OCI-LY7 (cell line): ENCODE measurements around the gene PHACTR4. TPM values are rescaled to one million over a fixed set of nuclear protein-coding genes. Genes with fewer than 3 reads are reported as not detected.
"Not testable (repeated sequence)": the region's sequence is repeated elsewhere in the genome, so short reads cannot be mapped to it uniquely, and the experiment has no call there.

Experiments used
- BruUV-seq: library from RNA; stranded (reverse); fragments of 400-500 nt; replicated peaks from 2 replicates; lab custom pipeline; 2021; lab: Mats Ljungman, UMichigan
- CTCF ChIA-PET: fragments of 300-600 bp; sonication (Branson Sonifier 250); formaldehyde crosslinking; loops from one replicate; lab custom pipeline; 2022; ENCODE audit warnings: antibody characterized with exemption; ENCODE audit not compliant: unreplicated experiment; lab: Charles Lee
- POLR2A ChIA-PET: fragments of 300-600 bp; sonication (Branson Sonifier 250); formaldehyde crosslinking; loops from one replicate; lab custom pipeline; 2022; ENCODE audit warnings: antibody characterized with exemption; lab: Charles Lee
- DNase-seq: peaks from one replicate; pipeline ENCODE4 v3.0.0-alpha.2; 2015; ENCODE audit warnings: low spot score
- H2AFZ ChIP-seq: fragments of 200-600 bp; sonication (generic), shearing (Covaris generic); 2 replicates; pipeline ENCODE4 v1.6.1; 2014; ENCODE audit warnings: mild to moderate bottlenecking, antibody characterized with exemption, low read length, moderate library complexity
- H3K27ac ChIP-seq: fragments of 200-600 bp; sonication (generic); 2 replicates; pipeline ENCODE4 v1.5.1; 2014; ENCODE audit warnings: mixed run types, low read depth, mild to moderate bottlenecking, moderate library complexity, low read length, inconsistent platforms; ENCODE audit not compliant: poor library complexity, severe bottlenecking
- H3K36me3 ChIP-seq: fragments of 200-600 bp; sonication (generic); 2 replicates; pipeline ENCODE4 v1.6.1; 2014; ENCODE audit warnings: mild to moderate bottlenecking, antibody characterized with exemption, low read length, moderate library complexity, mixed read lengths; ENCODE audit not compliant: insufficient read depth
- H3K4me1 ChIP-seq: fragments of 200-600 bp; sonication (generic); 2 replicates; pipeline ENCODE4 v1.5.1; 2014; ENCODE audit warnings: mild to moderate bottlenecking, low read length; ENCODE audit not compliant: insufficient read depth, poor library complexity, severe bottlenecking
- H3K4me2 ChIP-seq: fragments of 200-600 bp; sonication (generic); 2 replicates; pipeline ENCODE4 v1.6.1; 2014; ENCODE audit warnings: mild to moderate bottlenecking, low read length
- H3K4me3 ChIP-seq: fragments of 200-600 bp; sonication (generic); 2 replicates; pipeline ENCODE4 v1.5.1; 2014; ENCODE audit warnings: mild to moderate bottlenecking, low read depth, low read length; ENCODE audit not compliant: poor library complexity, severe bottlenecking
- H3K79me2 ChIP-seq: fragments of 200-600 bp; sonication (generic); 2 replicates; pipeline ENCODE4 v1.6.1; 2016; ENCODE audit warnings: low read depth, mild to moderate bottlenecking, low read length, moderate library complexity, mixed read lengths; ENCODE audit not compliant: insufficient read depth
- H3K9me2 ChIP-seq: fragments of 200-600 bp; sonication (generic); 2 replicates; pipeline ENCODE4 v1.6.1; 2016; ENCODE audit warnings: mild to moderate bottlenecking, low read length, mixed read lengths; ENCODE audit not compliant: insufficient read depth
- H3K9me3 ChIP-seq: fragments of 200-600 bp; sonication (generic); 2 replicates; pipeline ENCODE4 v1.6.1; 2014; ENCODE audit warnings: mild to moderate bottlenecking, mixed run types, low read length, mixed read lengths
- H4K20me1 ChIP-seq: fragments of 200-600 bp; sonication (generic); 2 replicates; pipeline ENCODE4 v1.6.1; 2014; ENCODE audit warnings: mild to moderate bottlenecking, antibody characterized with exemption, low read length, moderate library complexity, mixed read lengths; ENCODE audit not compliant: insufficient read depth
- EZH2phosphoT487 ChIP-seq: fragments of 200-600 bp; sonication (generic); IDR thresholded peaks from 2 replicates; pipeline ENCODE4 v1.6.1; 2018; ENCODE audit warnings: low read depth, borderline replicate concordance, mild to moderate bottlenecking, mixed run types, antibody characterized with exemption, low read length, moderate library complexity, mixed read lengths
- intact Hi-C: fragments of 100-400 bp; cut with micrococcal nuclease; formaldehyde crosslinking; loops from one replicate; pipeline ENCODE4 v1.10.0; 2022; ENCODE audit not compliant: unreplicated experiment
- total RNA-seq, 2 experiments: library from RNA; depleted of rRNA in 1 of 2; stranded (reverse); fragments of >200 nt in 1 of 2; shearing (Covaris generic) in 1 of 2; gene quantifications; 2 replicates each; pipeline ENCODE4 v1.2.3, GENCODE V29; 2014 to 2022
- TF ChIP-seq, protein P1 (sequence below): fragments of 200-600 bp; sonication (generic); conservative IDR thresholded peaks from 2 replicates; pipeline ENCODE4 v1.5.1; 2014; ENCODE audit warnings: mild to moderate bottlenecking, antibody characterized with exemption, low read length, moderate library complexity, mixed read lengths

The PHACTR4 gene
- total RNA-seq, 2 experiments from 2014 or later = 17.8 to 44.9 TPM

DNA sequence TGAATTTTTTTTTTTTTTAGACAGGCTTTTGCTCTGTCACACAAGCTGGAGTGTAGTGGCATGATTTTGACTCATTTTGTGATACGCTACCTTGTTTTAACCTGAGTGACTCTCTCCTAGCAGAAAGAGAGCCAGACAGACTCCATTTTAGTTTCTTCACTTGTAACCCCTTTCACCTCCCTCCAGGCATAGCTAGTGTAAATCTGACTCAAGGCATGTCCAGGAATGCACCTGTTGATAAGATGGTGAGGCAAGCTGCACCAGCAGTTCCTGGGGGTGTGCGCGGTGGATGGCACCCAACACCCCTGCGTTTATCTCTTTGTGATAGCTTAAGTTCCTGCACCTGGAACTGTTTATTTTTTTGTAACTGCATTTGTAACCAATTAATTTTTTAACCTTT is 4.7 kb upstream of the PHACTR4 start:
- Histone ChIP-seq H3K9me2 (no peaks in the 10 kb centered on the region), H3K36me3 (no peaks in the 10 kb centered on the region), H4K20me1 (no peaks in the 10 kb centered on the region), H3K27ac (no peak overlapping the region), H3K9me3 (no peaks in the 10 kb centered on the region), H2AFZ (no peak overlapping the region), H3K4me3 (no peak overlapping the region), H3K79me2 (no peaks in the 10 kb centered on the region), H3K4me1 (peaks cover 7% of the 10 kb centered on the region), H3K4me2 (no peak overlapping the region)
- TF ChIP-seq, protein P1, sequence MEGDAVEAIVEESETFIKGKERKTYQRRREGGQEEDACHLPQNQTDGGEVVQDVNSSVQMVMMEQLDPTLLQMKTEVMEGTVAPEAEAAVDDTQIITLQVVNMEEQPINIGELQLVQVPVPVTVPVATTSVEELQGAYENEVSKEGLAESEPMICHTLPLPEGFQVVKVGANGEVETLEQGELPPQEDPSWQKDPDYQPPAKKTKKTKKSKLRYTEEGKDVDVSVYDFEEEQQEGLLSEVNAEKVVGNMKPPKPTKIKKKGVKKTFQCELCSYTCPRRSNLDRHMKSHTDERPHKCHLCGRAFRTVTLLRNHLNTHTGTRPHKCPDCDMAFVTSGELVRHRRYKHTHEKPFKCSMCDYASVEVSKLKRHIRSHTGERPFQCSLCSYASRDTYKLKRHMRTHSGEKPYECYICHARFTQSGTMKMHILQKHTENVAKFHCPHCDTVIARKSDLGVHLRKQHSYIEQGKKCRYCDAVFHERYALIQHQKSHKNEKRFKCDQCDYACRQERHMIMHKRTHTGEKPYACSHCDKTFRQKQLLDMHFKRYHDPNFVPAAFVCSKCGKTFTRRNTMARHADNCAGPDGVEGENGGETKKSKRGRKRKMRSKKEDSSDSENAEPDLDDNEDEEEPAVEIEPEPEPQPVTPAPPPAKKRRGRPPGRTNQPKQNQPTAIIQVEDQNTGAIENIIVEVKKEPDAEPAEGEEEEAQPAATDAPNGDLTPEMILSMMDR = no peak
- TF ChIP-seq EZH2phosphoT487 = no peak
- POLR2A ChIA-PET = interaction anchor here (0.6 to 0.8 kb wide), 3 partner anchors 11 to 305 kb away, joined by 3 to 5 read pairs (median 3); no protein-coding TSS in a partner anchor
- intact Hi-C loops = no loop called here
- CTCF ChIA-PET = no interaction called here
- no peak for DNase-seq
- no TSS peak for BruUV-seq

DNA sequence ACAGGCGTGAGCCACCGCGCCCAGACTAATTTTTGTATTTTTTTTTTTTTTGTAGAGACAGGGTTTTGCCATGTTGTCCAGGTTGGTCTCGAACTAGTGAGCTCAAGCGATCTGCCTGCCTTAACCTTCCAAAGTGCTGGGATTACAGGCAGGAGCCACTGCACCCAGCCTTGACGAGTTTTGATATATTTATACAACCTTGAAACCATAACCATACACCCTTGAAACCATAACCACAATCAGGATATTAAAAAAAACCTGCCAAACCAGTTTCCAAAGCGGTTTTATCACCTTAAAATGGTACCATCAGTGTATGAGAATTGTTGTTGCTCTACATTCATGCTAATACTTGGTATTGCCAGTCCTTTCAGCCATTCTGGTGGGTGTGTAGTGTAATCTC is 3.7 kb upstream of the PHACTR4 start:
- Histone ChIP-seq H3K79me2 (peaks cover 9% of the 10 kb centered on the region; the same call in 1 of the 2 replicates), H2AFZ (peak overlapping the region; percentile 11; the same call in 1 of the 2 replicates), H3K4me3 (no peak overlapping the region), H3K27ac (no peak overlapping the region), H3K9me3 (no peaks in the 10 kb centered on the region), H3K4me2 (no peak overlapping the region), H3K4me1 (peaks cover 13% of the 10 kb centered on the region), H4K20me1 (no peaks in the 10 kb centered on the region), H3K36me3 (no peaks in the 10 kb centered on the region), H3K9me2 (no peaks in the 10 kb centered on the region)
- no peak for TF ChIP-seq EZH2phosphoT487
- TF ChIP-seq, protein P1 = no peak
- intact Hi-C loops = no loop called here
- no TSS peak for BruUV-seq
- DNase-seq = no peak
- ChIA-PET POLR2A (interaction anchor here (0.7 kb wide), 2 partner anchors 48 to 301 kb away, joined by 3 to 4 read pairs; no protein-coding TSS in a partner anchor), CTCF (no interaction called here)

DNA sequence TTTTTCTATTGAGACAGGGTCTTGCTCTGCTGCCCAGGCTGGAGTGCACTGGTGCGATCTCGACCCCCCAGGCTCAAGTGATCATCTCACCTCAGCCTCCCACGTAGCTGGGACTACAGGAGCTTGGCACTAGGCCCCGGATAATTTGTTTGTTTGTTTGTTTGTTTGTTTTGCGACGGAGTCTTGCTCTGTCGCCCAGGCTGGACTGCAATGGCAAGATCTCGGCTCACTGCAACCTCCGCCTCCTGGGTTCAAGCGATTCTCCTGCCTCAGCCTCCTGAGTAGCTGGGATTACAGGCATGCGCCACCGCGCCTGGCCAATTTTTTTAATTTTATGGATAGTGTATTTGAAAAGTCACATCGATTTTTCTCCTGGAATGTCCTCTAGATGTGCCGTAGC is 932 bp upstream of the PHACTR4 start:
- POLR2A ChIA-PET = interaction anchor here (1.2 kb wide), 2 partner anchors 46 to 118 kb away, joined by 3 read pairs; no protein-coding TSS in a partner anchor
- H3K27ac ChIP-seq = peak overlapping the region; percentile 76
- peak overlapping the region; percentile 99; the same call in 1 of the 2 replicates for H2AFZ ChIP-seq
- peaks cover 21% of the 10 kb centered on the region for H3K4me1 ChIP-seq
- BruUV-seq, DNase-seq, H3K36me3 ChIP-seq, H4K20me1 ChIP-seq, H3K9me2 ChIP-seq, CTCF ChIA-PET, H3K9me3 ChIP-seq, H3K4me3 ChIP-seq: not testable (repeated sequence)
- intact Hi-C loops = loop anchor here (1.0 kb wide), 1 partner anchor 120 kb away; no protein-coding TSS in a partner anchor
- H3K79me2 ChIP-seq = peaks cover 36% of the 10 kb centered on the region; the same call in 1 of the 2 replicates
- H3K4me2 ChIP-seq = peak overlapping the region; percentile 86
